ENCODE results near the gene SKI.

SKI gene

GRCh38 chr1:2274929-2275475 is 46.9 kb downstream of the SKI start:
- DNase-seq (ENCODE audit: low read depth, low spot score), result no peak

- no peak for DNase-seq (ENCODE audit: low read depth, low spot score)
Observed at GRCh38 chr1:2275796-2276536, 47.8 kb downstream of the SKI start.

DNA sequence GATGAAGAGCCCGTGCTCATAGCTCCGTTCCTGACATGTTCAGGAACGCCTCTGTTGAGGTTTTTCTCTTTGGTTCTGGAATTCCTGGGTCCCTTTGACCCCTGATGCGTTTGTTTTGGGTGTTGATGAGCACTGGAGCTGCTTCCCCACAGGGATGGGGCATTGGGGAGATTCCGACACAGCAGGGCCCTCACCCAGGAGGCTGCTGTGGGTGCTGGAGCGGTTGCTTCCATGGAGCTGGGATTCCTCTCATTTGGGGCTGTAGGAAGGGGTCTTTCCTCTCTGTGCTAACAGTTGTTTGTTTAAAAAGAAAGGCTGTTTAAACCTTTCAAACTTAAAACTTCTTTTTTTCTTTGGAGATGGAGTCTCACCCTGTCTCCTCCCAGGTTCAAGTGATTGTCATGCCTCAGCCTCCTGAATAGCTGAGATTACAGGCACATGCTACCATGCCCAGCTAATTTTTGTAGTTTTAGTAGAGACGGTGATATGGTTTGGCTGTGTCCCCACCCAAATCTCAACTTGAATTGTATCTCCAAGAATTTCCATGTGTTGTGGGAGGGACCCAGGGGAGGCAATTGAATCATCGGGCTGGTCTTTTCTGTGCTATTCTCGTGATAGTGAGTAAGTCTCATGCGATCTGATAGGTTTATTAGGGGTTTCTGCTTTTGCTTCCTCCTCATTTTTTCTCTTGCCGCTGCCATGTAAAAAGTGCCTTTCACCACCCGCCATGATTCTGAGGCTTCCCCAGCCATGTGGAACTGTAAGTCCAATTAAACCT is 48.9 kb downstream of the SKI start:
- DNase-seq (ENCODE audit: low read depth, low spot score), result no peak

- no peak for DNase-seq (ENCODE audit: low read depth, low spot score)
Observed at GRCh38 chr1:2277741-2278488, 49.8 kb downstream of the SKI start.

DNA sequence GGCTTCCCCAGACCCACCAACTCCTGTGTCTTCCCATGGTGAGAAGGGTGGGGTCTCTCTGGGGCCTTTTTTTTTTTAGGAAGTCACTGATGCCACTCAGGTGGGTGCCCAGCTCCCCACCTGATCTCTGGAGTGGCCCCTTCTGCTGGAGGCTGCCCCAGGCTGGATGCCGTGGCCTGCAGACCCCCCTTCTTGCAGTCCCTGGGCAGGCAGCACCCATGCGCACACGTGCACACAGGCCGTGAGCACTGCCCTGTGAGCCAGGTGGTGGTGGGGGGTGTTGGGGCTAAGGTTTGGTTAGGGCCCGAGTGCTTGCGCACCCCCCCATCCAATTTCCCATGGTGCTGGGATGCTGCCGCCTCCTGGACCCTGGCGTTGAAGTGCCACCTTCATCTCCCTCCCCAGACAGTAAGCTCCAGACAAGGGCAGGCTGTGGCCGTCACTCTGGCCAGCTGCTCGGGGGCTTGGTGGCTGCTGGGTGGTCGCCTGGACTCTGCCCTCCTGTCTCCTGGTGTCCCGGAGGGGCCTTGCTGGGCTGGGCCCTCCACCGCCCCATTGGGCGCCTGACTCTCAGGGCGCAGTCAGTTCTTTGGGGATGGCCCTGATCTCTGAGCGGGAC is 50.6 kb downstream of the SKI start:
- no peak for DNase-seq (ENCODE audit: low read depth, low spot score)

DNA sequence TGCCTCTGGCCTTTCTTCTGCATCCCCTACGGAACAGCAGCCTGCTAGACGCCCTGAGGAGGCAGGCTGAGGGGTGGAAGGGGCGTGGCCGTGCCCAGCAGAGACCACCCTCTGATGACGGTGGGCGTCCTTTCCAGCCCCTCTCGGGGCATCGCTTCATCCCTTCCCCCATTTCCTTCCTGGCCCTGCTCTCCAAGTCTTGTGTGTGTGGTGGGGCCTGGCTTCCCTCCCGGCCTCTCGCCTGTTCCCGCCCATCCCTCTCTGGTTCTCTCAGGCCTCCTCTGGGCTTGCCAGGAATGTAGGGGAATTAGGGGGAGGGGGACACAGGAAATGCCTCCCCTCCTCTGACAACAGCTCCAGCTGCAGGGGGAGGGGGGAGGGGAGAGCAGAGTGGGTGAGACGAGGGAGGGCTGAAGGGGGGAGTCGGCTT is 51.1 kb downstream of the SKI start:
- no peak for DNase-seq (ENCODE audit: low read depth, low spot score)

DNA sequence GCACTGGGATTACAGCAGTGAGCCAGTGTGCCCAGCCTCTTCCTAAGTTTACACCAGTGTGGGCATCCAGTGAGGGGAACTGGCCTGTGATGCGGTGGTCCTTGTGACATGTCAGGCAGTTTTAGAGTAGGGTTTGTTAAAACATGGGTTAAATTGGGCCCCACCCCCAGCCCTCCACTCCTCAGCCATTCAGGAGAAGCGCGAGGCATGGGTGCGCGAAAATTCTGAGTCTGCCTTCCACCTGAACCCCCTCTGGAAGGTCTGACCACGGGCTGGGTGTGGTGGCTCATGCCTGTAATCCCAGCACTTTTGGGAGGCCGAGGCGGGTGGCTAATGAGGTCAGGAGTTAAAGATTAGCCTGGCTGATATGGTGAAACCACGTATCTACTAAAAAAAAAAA is 51.7 kb downstream of the SKI start:
- DNase-seq (ENCODE audit: low read depth, low spot score), result no peak

GRCh38 chr1:2282556-2283270 is 54.6 kb downstream of the SKI start:
- DNase-seq (ENCODE audit: low read depth, low spot score), result no peak

DNA sequence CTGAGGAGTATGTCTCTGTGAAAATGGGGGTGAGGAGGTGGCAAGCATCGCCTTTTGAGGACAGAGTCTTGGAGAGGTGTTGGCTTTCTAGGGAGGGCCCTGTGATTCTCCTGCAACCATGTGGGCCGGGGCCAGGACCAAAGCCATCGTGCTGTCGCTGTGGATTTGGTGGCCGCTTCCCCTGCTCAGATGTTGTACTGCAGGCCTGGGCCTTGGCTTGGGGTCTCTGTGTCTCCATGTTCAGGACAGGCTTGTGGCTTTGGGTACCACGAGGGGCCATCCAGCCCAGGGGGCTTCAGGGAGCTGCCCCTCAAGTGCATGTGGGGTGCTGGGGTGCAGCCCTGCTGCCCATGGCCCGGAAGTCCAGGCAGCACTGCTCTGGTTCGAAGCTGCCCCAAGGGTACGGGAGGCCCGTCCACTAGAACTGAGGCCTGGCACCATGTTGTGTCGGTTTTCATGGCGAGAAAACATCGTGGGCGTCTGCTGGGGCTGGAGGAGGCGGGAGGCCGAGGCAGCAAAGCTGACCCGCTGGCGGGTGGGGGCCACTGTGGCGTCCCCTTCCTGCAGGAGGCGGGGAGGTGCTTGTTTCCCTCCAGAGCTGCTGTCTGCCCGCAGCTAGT is 55.4 kb downstream of the SKI start:
- no peak for DNase-seq (ENCODE audit: low read depth, low spot score)

DNA sequence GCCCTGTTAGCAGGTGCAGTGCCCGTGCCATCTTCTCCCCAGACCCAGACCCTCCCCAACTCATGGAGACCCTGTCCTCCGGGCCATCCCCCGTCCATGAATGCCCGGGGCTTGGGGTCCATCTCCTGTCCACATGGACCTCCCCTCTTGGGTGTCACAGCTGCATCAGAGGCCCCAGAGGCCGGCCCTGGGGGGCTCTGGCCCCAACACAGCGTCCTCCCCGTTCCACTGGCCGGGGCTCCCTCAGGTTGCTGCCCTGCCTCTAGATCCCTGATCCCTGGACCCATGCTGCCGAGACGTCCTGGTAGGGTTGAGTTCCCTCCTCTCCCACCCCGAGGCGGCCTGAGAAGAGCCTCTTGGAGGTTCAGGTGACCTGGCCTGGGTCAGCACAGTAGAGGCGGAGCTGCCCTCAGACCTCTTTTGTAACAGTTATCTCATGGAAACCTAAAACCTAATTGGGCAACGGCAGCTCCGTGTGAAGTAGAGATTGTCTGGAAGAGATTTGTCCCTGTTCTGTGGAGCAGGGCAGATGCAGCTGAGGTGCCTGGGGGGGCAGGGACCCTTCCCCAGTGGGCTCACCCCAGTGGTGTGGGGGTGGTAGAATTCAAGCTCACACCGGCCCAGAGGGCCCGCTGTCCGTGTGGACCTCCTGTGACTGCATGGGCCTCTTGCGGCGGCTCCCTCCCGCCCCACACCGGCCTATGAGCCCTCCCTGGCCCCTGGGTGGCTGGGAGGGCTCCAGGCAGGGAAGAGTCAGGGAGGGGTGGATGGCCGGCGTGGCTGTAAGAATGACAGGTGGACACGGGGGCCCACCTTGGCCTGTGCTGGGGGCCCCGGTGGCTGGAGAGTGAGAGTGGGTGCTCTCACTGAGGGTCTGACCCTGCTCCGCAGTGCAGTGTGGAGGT is 56.1 kb downstream of the SKI start:
- no peak for DNase-seq (ENCODE audit: low read depth, low spot score)

DNA sequence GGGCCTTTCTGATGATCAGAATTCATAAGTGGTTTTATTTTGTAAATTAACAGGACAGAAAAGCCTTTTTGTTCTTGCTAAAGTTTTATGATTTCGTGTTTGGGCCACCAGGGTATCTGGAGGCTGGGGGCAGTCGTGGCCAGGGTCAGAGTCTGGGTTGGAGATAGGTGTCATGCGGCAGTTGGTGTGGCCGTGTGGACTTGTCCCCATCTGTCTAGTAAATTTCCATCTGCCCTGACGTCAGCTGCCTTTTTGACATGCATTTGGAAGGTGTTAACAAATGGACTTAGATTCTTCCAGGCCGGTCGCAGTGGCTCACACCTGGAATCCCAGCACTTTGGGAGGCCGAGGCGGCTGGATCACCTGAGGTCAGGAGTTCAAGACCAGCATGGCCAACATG is 56.8 kb downstream of the SKI start:
- DNase-seq (ENCODE audit: low read depth, low spot score), result no peak

DNA sequence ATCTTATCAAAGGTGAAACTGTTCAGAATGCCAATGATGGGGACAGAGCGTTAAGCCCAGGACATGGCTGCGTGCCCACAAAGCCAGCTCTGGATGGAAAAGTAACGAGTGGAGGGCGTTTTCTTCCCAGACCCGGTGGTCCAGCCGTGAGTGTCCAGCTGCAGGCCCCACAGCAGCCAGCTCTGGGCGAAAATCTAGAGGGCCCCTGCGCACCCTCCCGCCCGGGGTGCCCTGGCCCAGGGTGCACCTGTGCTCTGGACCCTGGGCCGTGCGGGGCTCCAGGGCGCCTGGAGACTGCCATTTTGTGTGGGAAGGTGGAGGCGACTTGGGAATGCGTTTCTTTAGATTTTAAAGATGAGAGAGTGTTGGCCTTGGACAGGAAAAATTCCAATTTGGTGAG is 58.8 kb downstream of the SKI start:
- no peak for DNase-seq (ENCODE audit: low read depth, low spot score)

GRCh38 chr1:2287649-2288048 is 59.5 kb downstream of the SKI start:
- no peak for DNase-seq (ENCODE audit: low read depth, low spot score)

- DNase-seq (ENCODE audit: low read depth, low spot score), result no peak
Observed at GRCh38 chr1:2288311-2288710, 60.2 kb downstream of the SKI start.

DNA sequence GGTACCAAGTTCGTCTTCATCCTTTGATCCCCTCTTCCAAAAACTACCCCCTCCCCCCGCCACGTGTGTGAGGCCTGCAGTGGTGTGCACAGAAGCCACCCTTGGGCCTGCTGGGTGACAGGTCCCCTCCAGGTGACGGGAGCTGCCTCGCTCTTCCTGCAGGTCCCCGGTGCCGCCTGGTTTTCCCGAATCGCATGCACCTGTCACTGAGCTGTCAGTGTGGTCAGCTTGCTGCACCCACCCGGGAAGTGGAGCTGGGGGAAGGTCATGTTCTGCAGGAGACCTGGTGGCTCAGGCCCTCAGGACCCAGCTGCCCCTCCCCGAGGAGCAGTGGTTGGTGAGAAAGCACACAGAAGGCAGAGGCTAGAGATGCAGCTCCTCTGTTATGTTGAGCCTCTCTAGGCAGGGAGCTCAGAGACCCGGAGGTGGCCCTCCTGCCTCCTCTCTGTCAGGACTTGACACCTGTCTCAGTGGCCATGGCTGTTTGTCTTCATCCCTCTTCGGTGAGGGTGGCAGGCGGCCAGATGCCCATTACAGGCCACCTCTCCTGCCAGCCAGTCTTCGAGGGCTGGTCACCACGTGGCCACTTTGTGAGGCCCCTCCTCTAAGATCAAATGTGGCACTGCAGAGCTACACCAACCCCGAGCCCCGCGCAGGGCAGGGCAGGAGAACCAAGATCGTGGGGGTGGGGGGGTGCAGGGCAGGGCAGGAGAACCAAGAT is 60.9 kb downstream of the SKI start:
- DNase-seq (ENCODE audit: low read depth, low spot score), result no peak

DNA sequence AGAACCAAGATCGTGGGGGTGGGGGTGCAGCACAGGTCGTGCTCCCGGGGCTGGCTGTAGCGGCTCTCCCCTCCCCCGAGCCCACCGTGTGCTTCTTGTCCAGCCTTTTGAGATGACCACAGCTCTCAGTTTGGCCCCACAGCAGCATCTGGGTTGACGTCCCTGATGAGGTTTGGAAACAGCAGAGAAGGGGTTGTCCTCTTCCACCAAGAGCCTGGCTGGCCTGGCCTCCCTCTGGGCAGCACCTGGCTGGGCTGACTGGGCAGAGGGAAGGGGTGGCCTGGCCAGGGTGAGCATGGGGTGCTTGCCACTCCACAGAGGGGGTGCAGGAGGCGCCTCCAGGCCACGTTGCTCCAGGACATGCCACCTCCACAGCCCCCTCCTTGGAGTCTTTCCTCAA is 61.5 kb downstream of the SKI start:
- no peak for DNase-seq (ENCODE audit: low read depth, low spot score)

DNA sequence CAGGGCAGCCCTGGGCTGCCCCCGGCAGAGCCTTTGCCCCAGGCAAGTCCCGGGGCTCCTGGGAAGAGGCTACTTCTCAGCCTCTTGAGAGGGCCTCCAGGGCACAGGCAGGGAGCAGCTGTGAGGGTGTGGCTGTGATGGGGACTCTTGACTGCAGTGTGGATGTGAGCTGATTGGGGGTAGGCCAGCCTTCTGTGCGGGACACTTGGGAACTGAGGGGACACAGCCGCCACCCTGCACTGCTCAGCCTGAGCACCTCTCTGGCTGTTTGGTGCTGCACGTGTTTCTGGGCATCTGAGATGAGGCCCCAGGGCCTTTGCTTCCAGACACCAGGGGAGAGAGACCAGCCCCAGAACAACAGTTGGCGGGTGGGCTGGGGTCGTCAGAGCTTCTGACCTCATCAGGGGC is 62.1 kb downstream of the SKI start:
- no peak for DNase-seq (ENCODE audit: low read depth, low spot score)

GRCh38 chr1:2290595-2291510 is 62.7 kb downstream of the SKI start:
- peak; percentile 58 for DNase-seq (ENCODE audit: low read depth, low spot score)

Data from activated naive CD8-positive, alpha-beta T cell treated with anti-CD3 and anti-CD28 coated beads, Interleukin-2, amount 50 U/mL, for 16 hours (primary cell).